Small intestine (tissue), 16 donors: ENCODE data around the gene CLDN34. TPM values are rescaled to one million over a fixed set of nuclear protein-coding genes. Genes with fewer than 3 reads are reported as not detected.

Source experiments
- DNase-seq, 2 donors: peaks; one replicate each; pipeline versions ENCODE4 v3.0.0 to v3.0.0-alpha.2; 2013
- FAIRE-seq: peaks from 2 replicates; lab custom pipeline; 2012; peaks lifted over from hg19 to GRCh38; lab: Jason Lieb, UNC
- H3K27ac ChIP-seq, 3 donors: one replicate each; pipeline ENCODE4 v1.5.1; 2013; ENCODE audit warnings: low read length in 2 of 3, mild to moderate bottlenecking in 2 of 3, control low read depth in 1 of 3, inconsistent platforms in 1 of 3, low read depth in 1 of 3, moderate library complexity in 1 of 3
- H3K27me3 ChIP-seq, 3 donors: one replicate each; pipeline ENCODE4 v1.6.1; 2013; ENCODE audit warnings: low read length in 3 of 3, inconsistent platforms in 1 of 3; ENCODE audit not compliant: control insufficient read depth in 3 of 3, insufficient read depth in 3 of 3
- H3K36me3 ChIP-seq, 3 donors: one replicate each; pipeline ENCODE4 v1.6.1; 2013; ENCODE audit warnings: low read length in 3 of 3, inconsistent platforms in 1 of 3, low read depth in 1 of 3, mild to moderate bottlenecking in 1 of 3, moderate library complexity in 1 of 3; ENCODE audit not compliant: control insufficient read depth in 3 of 3, insufficient read depth in 2 of 3
- H3K4me1 ChIP-seq, 3 donors: one replicate each; pipeline ENCODE4 v1.6.1; 2013; ENCODE audit warnings: low read length in 2 of 3, inconsistent platforms in 1 of 3, low read depth in 1 of 3, mild to moderate bottlenecking in 1 of 3, moderate library complexity in 1 of 3; ENCODE audit not compliant: control insufficient read depth in 3 of 3, insufficient read depth in 2 of 3
- H3K4me3 ChIP-seq, 3 donors: one replicate each; pipeline ENCODE4 v1.5.1; 2013; ENCODE audit warnings: low read length in 3 of 3, control low read depth in 1 of 3, inconsistent platforms in 1 of 3, low read depth in 1 of 3, mild to moderate bottlenecking in 1 of 3, moderate library complexity in 1 of 3
- H3K9me3 ChIP-seq, 2 donors: one replicate each; pipeline ENCODE4 v1.6.1; 2013; ENCODE audit warnings: low read depth in 1 of 2, low read length in 1 of 2; ENCODE audit not compliant: control insufficient read depth in 2 of 2, insufficient read depth in 1 of 2
- WGBS, 3 donors: extraction: QIAGEN DNeasy Blood & Tissue Kit; methylation state at CpG; one replicate each; pipeline ENCODE4 v1.1.7; 2013; 5-methylcytosine and 5-hydroxymethylcytosine counted together
- long read RNA-seq, 10 donors: transcript quantifications; one replicate each; lab custom pipeline, GENCODE V29; 2026
- polyA plus RNA-seq, 4 donors: library from polyadenylated mRNA; stranded (reverse) in 3 of 4; unstranded in 1 of 4; fragments of 200-250 nt in 3 of 4; fragments of 120-200 nt in 1 of 4; gene quantifications; one replicate each; pipeline versions ENCODE4 v1.2.1 to v1.2.3, GENCODE V29; 2013
- donor health status: healthy with polysubstance abuse.
- donor health status: control.
- donor health status: control.
- donor health status: Bipolar disorder and iron deficiency.
- donor health status: healthy.

The CLDN34 gene, protein sequence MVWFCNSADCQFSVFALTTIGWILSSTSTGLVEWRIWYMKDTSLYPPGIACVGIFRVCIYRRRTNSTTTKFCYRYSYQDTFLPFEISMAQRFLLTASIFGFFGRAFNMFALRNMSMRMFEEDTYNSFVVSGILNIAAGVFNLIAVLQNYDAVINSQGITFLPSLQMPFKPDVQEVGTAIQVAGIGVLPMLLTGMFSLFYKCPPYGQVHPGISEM
- under 1 TPM in 1 of 4 donors, not detected in 3; 0.10 TPM for polyA plus RNA-seq
- long read RNA-seq, donor 1 = 0 reads
- long read RNA-seq, donor 2 = 0 reads
- long read RNA-seq, donor 3 = 0 reads
- long read RNA-seq, donor 4 = 0 reads
- long read RNA-seq, donor 5 = 0 reads
- long read RNA-seq, donor 6 = 0 reads
- long read RNA-seq, donor 7 = 0 reads
- long read RNA-seq, donor 8 = 0 reads
- long read RNA-seq, donor 9 = 0 reads
- long read RNA-seq, donor 10 = 0 reads

DNA sequence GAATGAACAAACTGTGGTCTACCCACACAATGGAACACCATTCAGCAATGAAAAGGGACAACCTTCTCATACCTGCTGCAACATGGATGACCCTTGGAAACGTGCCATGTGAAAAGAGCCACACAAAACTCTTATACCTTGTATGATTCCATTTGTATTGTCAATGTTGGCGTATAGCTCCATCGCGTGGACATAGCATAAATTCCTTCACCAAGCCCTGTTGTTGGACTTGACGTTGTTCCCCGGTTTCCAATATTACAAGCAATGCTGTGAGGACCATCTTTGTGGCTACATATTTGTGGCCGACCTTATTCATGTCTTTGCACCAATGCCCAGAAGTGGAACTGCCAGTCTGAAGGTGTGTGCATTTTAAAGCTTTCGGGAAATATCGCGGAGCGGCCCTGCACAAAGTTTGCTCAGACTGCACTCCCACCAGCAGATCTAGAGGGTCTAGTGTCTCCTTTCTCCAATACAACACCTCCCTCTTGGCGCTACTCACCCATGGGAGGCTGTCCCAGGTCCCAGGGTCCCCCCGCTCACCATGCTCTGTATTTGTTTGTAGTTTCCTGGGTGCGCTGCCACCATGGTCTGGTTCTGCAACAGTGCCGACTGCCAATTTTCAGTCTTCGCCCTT, at the start of gene CLDN34:
Gene CLDN34 (plus strand): TSS at position 584 of the 634 bp plus-strand sequence. CDS start 0 bp downstream, at position 584.
- Histone ChIP-seq H3K27ac (no peak within 1 kb of the TSS), H3K36me3 (no peaks in the 10 kb centered on the region), H3K4me1 (no peaks in the 10 kb centered on the region), H3K4me3 (no peak within 1 kb of the TSS), H3K27me3 (no peaks in the 10 kb centered on the region), H3K9me3 (no peaks in the 10 kb centered on the region)
- no peak for DNase-seq
- FAIRE-seq = no peak
- 88 to 93% (median 92%) methylated on average over 16 of the region's 16 CpGs for WGBS, 3 donors

DNA sequence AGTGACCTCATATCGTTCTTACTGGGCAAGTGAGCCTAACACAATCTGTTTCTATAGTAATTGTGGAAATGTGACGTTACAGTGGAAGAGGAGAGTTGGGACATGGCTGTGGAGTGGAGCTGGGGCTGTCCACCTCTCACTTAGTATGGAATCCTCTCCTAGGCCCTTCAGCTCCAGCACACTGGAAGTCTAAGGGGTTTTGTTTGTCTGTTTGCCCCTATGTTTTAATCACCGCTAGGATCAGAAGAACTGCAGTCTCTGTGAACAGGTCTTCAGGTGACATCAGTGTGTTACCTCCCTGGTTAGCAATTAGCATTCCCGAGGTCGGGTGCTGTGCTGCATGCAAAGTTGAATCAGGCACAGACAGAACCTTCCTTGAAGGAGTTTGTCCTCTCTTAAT, 49.3 kb upstream of the CLDN34 start:
- no peaks in the 10 kb centered on the region for H3K9me3 ChIP-seq
- H3K4me3 ChIP-seq = no peak overlapping the region
- H3K4me1 ChIP-seq = no peaks in the 10 kb centered on the region
- no peak overlapping the region for H3K27ac ChIP-seq
- DNase-seq (no peak), FAIRE-seq (no peak)
- no peaks in the 10 kb centered on the region for H3K27me3 ChIP-seq
- peaks cover 0 to under 1% (median 0%) of the 10 kb centered on the region in 3 donors for H3K36me3 ChIP-seq
- 69 to 88% (median 75%) methylated on average over 5 of the region's 5 CpGs for WGBS, 3 donors

DNA sequence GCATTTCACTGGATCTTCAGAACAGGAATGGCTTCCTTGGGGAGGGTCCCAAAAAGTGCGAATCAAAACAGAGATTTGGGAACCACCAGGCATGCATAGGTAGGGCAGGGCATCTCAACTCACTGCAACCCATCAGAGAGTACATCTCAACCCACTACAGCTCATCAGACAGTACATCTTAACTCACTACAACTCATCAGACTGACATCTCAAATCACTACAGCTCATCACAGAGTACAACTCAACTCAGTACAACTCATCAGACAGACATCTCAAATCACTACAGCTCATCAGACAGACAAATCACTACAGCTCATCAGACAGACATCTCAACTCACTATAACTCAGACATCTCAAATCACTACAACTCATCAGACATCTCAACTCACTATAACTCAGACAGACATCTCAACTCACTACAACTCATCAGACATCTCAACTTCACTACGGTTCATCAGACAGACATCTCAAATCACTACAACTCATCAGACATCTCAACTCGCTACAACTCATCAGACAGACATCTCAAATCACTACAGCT, 47.5 kb upstream of the CLDN34 start:
- WGBS, 3 donors = 71 to 92% (median 90%) methylated on average over 3 of the region's 3 CpGs
- H3K27me3 ChIP-seq = no peaks in the 10 kb centered on the region
- DNase-seq (no peak), FAIRE-seq (no peak)
- no peak overlapping the region for H3K27ac ChIP-seq
- no peak overlapping the region for H3K4me3 ChIP-seq
- no peaks in the 10 kb centered on the region for H3K36me3 ChIP-seq
- H3K9me3 ChIP-seq = no peaks in the 10 kb centered on the region
- no peaks in the 10 kb centered on the region for H3K4me1 ChIP-seq

DNA sequence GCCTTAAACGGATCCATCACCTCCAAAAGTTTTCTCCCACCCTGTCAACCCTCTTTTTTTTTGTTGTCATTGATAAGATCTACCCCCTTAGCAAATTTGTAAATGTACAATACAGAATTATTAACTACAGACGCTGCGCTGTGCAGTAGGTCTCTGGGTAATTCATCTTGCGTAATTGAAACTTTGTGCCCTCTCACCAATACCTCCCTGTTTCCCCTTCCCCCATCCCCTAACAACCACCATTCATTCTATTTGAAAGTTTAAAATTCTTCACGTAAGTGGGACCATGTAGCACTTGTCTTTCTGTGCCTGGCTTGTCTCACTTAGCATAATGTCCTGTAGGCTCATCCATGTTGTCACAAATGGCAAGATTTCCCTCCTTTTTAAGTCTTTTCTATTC, 45.8 kb upstream of the CLDN34 start:
- Histone ChIP-seq H3K4me3 (no peak overlapping the region), H3K27ac (no peak overlapping the region), H3K27me3 (no peaks in the 10 kb centered on the region), H3K36me3 (no peaks in the 10 kb centered on the region), H3K9me3 (no peaks in the 10 kb centered on the region), H3K4me1 (no peaks in the 10 kb centered on the region)
- 86 to 96% (median 93%) methylated on average over 5 of the region's 5 CpGs for WGBS, 3 donors
- DNase-seq (no peak), FAIRE-seq (no peak)

DNA sequence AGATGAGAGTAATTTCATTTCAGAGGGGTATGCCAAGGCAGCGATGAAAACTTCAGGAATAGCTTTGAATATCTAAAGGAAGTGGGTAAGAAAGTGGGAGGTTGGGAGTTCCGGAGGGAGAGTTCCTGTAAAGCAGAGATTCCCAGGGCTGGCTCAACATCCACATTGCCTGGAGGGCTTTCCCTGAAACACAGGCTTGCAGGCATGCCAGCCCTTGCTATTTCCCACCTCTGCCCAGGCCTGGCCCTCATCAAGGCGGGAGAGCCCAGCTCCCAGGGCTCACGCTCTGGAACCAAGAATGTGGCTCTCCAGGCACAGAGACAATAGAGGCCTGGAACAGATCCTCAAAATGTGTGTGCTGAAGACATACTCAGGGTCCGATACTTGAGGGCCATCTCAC, 43.8 kb upstream of the CLDN34 start:
- DNase-seq (no peak), FAIRE-seq (no peak)
- Histone ChIP-seq H3K4me3 (no peak overlapping the region), H3K4me1 (no peaks in the 10 kb centered on the region), H3K27me3 (no peaks in the 10 kb centered on the region), H3K36me3 (no peaks in the 10 kb centered on the region), H3K27ac (no peak overlapping the region), H3K9me3 (no peaks in the 10 kb centered on the region)
- 81 to 93% (median 85%) methylated on average over 5 of the region's 5 CpGs for WGBS, 3 donors

DNA sequence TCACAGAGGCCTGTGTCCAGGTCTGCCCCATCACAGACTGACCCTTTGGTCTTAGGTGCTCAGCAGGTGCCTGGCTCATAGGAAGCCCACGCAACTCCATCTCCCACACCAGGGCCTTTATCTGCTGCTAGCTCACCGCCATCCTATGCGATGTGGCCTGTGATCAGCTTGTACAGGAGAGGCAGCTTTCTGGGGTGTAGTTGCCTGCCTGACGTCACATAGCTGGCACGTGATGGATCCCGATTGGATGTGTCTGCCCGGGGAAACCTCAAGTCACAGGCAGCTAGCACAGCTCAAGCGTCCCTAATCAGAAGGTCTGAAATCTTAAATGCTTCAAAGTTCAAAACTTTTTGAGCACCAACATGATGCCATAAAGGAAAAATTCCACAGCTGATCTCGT, 41.2 kb upstream of the CLDN34 start:
- H3K4me3 ChIP-seq = no peak overlapping the region
- FAIRE-seq (no peak), DNase-seq (no peak)
- 84 to 93% (median 89%) methylated on average over 8 to 9 of the region's 9 CpGs for WGBS, 3 donors
- H3K27ac ChIP-seq = no peak overlapping the region
- H3K9me3 ChIP-seq = no peaks in the 10 kb centered on the region
- peaks cover 0 to 2% (median 0%) of the 10 kb centered on the region in 3 donors for H3K36me3 ChIP-seq
- H3K4me1 ChIP-seq = no peaks in the 10 kb centered on the region
- no peaks in the 10 kb centered on the region for H3K27me3 ChIP-seq

DNA sequence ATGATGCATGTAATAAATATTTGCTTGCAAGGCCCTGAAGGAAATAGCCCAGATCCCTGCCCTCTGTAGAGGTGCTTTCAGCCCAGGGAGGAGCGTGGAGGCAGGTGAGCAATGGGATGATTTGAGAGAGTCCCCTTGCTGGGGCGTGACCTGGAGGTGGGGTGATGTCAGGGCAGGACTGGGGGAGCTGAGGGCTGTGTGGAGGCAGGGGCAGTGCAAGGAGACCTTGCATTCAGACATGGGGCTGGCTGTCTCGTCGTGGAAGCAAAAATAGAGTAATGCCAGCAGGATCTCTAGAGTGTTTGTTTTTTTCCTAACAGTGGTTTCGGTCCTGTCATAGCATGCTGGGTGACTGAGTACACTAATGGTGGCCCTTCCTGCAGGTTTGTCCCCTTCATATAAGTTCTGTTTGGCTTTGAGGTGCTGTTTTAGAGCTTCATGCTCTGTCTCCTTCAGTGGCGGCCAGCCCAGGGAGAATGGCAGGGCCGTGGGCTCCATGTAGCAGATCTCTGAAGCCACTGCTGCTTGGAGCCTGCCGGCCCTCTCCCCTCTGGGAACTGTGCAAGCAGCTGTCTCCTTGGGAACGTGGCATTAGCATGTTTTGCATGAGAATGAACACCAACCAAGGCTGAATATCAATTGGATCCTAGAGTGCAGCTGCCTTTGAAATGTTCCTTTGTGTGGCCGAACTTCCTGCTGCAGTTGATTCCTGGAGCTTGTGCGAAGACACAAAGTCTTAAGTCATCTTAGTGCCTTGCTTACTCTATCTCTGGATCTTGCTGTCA, 39.3 kb upstream of the CLDN34 start:
- H3K27me3 ChIP-seq = no peaks in the 10 kb centered on the region
- H3K4me1 ChIP-seq = no peaks in the 10 kb centered on the region
- FAIRE-seq (no peak), DNase-seq (no peak)
- no peak overlapping the region for H3K4me3 ChIP-seq
- H3K9me3 ChIP-seq = no peaks in the 10 kb centered on the region
- H3K36me3 ChIP-seq = peaks cover 0 to 7% (median 0%) of the 10 kb centered on the region in 3 donors
- 54 to 79% (median 70%) methylated on average over 11 of the region's 11 CpGs for WGBS, 3 donors
- no peak overlapping the region for H3K27ac ChIP-seq

DNA sequence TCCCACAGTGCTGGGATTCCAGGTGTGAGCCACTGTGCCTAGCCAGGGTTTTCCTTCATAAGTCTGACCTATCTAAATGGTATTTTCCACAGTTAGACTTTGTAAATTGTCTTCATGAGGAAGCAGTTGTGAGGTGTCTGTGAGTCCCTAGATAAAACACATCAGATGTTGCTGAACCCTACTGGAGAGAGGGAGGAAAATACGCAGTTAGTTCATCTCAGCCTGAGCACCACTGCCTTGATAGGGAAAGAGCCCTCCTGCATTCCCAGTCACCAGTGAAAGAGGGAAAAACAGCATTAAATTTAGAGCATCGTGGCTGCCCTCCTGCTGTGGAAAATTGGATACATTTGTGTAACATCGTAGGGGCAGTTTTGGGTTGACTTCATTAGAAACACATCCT, 31.7 kb upstream of the CLDN34 start:
- WGBS, 3 donors = 77 to 88% (median 86%) methylated on average over 3 of the region's 3 CpGs
- peaks cover 0 to 34% (median 0%) of the 10 kb centered on the region in 3 donors for H3K36me3 ChIP-seq
- H3K4me1 ChIP-seq = no peaks in the 10 kb centered on the region
- no peaks in the 10 kb centered on the region for H3K27me3 ChIP-seq
- no peak overlapping the region for H3K4me3 ChIP-seq
- H3K27ac ChIP-seq = no peak overlapping the region
- no peaks in the 10 kb centered on the region for H3K9me3 ChIP-seq
- DNase-seq (no peak), FAIRE-seq (no peak)
